ENCODE measurements around the gene SIGLEC12. TPM values are rescaled to one million over a fixed set of nuclear protein-coding genes. Genes with fewer than 3 reads are reported as not detected.
"Not testable (repeated sequence)": the region's sequence is repeated elsewhere in the genome, so short reads cannot be mapped to it uniquely, and the experiment has no call there.

SIGLEC12 gene
- total and polyA plus RNA-seq, 5 donors: 0.05 to 0.36 TPM; not detected in 3

DNA sequence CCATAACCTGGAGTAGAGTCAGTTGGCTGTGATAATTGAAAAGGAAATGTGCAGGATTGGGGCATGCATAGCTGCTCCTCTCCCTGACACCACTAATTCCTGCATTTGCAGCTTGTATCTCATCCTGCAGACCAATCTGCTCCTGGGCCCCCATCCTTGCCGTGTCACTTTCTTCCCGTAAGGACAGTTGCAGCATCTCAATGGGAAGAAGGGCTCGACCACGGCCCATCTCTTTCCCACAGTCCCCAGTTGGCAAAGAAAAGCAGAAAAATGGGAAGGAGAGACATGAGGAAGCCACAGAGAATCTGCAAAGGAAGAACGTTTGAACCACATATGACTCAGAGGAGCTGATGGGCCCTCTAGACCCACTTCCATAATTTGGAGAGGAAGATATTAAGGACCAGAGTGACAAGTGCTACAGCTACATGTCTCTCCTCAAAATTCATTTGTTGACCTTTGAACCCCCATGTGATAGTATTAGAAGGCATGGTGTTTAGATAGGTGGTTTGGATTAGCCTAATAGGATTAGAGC lies 1.8 kb upstream of the SIGLEC12 start:
- H3K27me3 ChIP-seq (ENCODE audit: control insufficient read depth, insufficient read depth): no peaks in the 10 kb centered on the region
- ATAC-seq: no peak
- H3K4me3 ChIP-seq (ENCODE audit: low read length): no peak overlapping the region
- intact Hi-C loops (cut with DNase I): no loop called here
- H3K27ac ChIP-seq (ENCODE audit: low read length): no peak overlapping the region
- no peaks in the 10 kb centered on the region for H3K9me3 ChIP-seq (ENCODE audit: control insufficient read depth, low read length)
- DNase-seq: no peak
- 76% methylated on average over 5 of the region's 5 CpGs for WGBS
- no peaks in the 10 kb centered on the region for H3K4me1 ChIP-seq (ENCODE audit: control insufficient read depth, insufficient read depth, low read length)

DNA sequence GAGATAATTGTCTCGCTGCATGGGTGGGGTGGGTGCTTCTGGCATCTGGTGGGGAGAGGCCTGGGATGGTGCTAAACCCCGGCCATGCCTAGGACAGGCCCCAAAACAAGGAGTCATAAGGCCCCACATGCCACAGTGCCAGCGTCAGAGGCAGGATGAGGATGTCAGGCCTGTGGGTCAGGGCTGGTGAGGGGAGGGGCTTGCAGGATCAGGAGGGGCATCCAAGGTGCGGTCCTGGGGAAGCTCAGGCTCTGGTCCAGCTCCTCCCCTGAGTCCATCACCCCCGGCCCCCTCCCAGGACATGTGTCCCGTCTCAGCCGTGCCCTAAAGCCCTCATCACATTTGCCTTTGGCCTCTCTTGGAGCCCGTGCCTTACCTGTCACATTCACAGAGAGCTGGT lies 669 bp downstream of the SIGLEC12 start:
- peak in 1 of 2 donors; percentile 12 for ATAC-seq
- intact Hi-C loops (cut with DNase I): not testable (repeated sequence)

DNA sequence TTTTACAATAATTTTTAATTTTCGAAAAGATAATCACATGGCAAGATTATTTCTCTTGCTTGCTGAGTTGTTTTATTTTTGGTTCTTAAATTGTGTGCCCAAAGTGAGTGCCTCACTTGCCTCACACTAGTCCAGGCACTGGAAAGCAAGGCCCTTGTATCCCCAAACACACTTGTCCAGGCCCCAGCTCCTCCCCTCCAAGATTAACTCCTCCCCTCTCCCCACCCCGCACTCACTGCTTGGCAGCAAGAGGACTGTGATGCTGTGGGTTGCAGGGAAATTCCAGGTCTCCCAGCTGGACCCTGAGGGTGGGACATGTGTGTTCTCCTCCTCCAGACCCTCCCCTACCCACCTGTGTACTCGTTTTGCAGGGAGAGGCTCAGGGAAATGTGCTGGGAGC lies 3.9 kb downstream of the SIGLEC12 start:
- no peak for DNase-seq
- intact Hi-C loops (cut with DNase I): no loop called here
- ATAC-seq: no peak
- WGBS: 36% methylated on average over 3 of the region's 3 CpGs
- Histone ChIP-seq H3K27me3 (ENCODE audit: control insufficient read depth, insufficient read depth) (no peaks in the 10 kb centered on the region), H3K4me1 (ENCODE audit: control insufficient read depth, insufficient read depth, low read length) (no peaks in the 10 kb centered on the region), H3K9me3 (ENCODE audit: control insufficient read depth, low read length) (no peaks in the 10 kb centered on the region), H3K27ac (ENCODE audit: low read length) (no peak overlapping the region), H3K4me3 (ENCODE audit: low read length) (no peak overlapping the region)

More for the DNA sequence above, 669 bp downstream of the SIGLEC12 start:
- H3K4me3 ChIP-seq (ENCODE audit: low read length); H3K4me1 ChIP-seq (ENCODE audit: control insufficient read depth, insufficient read depth, low read length); H3K27ac ChIP-seq (ENCODE audit: low read length); DNase-seq; H3K9me3 ChIP-seq (ENCODE audit: control insufficient read depth, low read length); H3K27me3 ChIP-seq (ENCODE audit: control insufficient read depth, insufficient read depth): not testable (repeated sequence)
- 64% methylated on average over 8 of the region's 8 CpGs for WGBS

GRCh38 chr19:51493776-51494175 lies 7.8 kb downstream of the SIGLEC12 start:
- Histone ChIP-seq H3K4me3 (ENCODE audit: low read length) (no peak overlapping the region), H3K27ac (ENCODE audit: low read length) (no peak overlapping the region), H3K27me3 (ENCODE audit: control insufficient read depth, insufficient read depth) (no peaks in the 10 kb centered on the region), H3K9me3 (ENCODE audit: control insufficient read depth, low read length) (no peaks in the 10 kb centered on the region), H3K4me1 (ENCODE audit: control insufficient read depth, insufficient read depth, low read length) (no peaks in the 10 kb centered on the region)
- intact Hi-C loops (cut with DNase I): no loop called here
- DNase-seq (no peak), ATAC-seq (no peak)
- 21% methylated on average over 2 of the region's 2 CpGs for WGBS

DNA sequence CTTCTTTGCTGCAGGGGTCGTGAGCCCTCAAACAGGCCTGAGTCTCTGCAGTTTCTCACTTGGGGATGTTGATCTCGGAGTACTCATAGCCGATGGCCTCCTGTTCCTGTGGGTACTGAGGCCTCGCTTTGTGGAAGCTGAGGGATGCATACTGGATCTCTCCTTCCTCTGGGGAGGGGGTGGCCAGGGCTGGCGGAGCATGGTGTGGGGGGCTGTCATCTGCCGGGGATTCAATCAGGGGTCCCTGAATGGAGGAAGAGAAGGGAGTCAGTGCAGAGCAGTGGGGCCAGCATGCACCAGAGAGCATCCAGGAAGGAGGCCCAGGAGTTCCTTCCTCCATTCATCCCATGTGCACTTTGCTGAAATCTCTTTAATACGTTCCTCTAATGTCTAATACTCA lies 10.0 kb downstream of the SIGLEC12 start:
- H3K27me3 ChIP-seq (ENCODE audit: control insufficient read depth, insufficient read depth): no peaks in the 10 kb centered on the region
- intact Hi-C loops (cut with DNase I): no loop called here
- no peak overlapping the region for H3K4me3 ChIP-seq (ENCODE audit: low read length)
- ATAC-seq (no peak), DNase-seq (no peak)
- H3K4me1 ChIP-seq (ENCODE audit: control insufficient read depth, insufficient read depth, low read length): no peaks in the 10 kb centered on the region
- no peaks in the 10 kb centered on the region for H3K9me3 ChIP-seq (ENCODE audit: control insufficient read depth, low read length)
- no peak overlapping the region for H3K27ac ChIP-seq (ENCODE audit: low read length)
- WGBS: 79% methylated on average over 7 of the region's 7 CpGs

- no peak for DNase-seq
- whole genome bisulfite sequencing: 46% methylated on average over 14 of the region's 14 CpGs
- no peak for ATAC-seq
- intact Hi-C loops (cut with DNase I): no loop called here
- Histone ChIP-seq H3K9me3 (ENCODE audit: control insufficient read depth, low read length) (no peaks in the 10 kb centered on the region), H3K4me3 (ENCODE audit: low read length) (no peak overlapping the region), H3K27ac (ENCODE audit: low read length) (no peak overlapping the region), H3K4me1 (ENCODE audit: control insufficient read depth, insufficient read depth, low read length) (no peaks in the 10 kb centered on the region), H3K27me3 (ENCODE audit: control insufficient read depth, insufficient read depth) (no peaks in the 10 kb centered on the region)
Observed at GRCh38 chr19:51490676-51491075, 10.9 kb downstream of the SIGLEC12 start.

- Histone ChIP-seq H3K27ac (ENCODE audit: low read length) (no peak overlapping the region), H3K27me3 (ENCODE audit: control insufficient read depth, insufficient read depth) (no peaks in the 10 kb centered on the region), H3K4me3 (ENCODE audit: low read length) (no peak overlapping the region), H3K4me1 (ENCODE audit: control insufficient read depth, insufficient read depth, low read length) (no peaks in the 10 kb centered on the region), H3K9me3 (ENCODE audit: control insufficient read depth, low read length) (no peaks in the 10 kb centered on the region)
- ATAC-seq (no peak), DNase-seq (no peak)
- 40% methylated on average over 2 of the region's 2 CpGs for WGBS
- intact Hi-C loops (cut with DNase I): no loop called here
Observed at GRCh38 chr19:51489113-51489512, 12.5 kb downstream of the SIGLEC12 start.

DNA sequence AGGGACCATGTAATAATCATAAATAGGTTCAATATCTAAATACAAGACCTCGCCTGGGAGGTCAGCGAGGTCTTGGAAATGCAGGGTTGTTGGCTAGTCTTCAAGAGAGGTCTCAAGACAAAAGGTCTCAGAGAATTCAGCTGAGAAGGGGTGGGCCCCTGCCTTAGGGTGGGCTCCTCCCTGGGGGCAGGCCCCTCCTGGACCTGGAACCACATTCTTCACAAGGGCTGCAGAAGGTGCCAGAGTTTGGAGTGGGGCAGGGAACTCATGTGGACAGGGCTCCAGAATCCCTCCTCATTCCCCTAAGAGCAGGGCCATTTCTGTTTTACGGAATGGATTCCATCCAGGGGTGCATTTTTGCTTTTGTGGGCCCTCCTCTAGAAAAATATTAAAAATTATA lies 13.1 kb downstream of the SIGLEC12 start:
- Histone ChIP-seq H3K27me3 (ENCODE audit: control insufficient read depth, insufficient read depth) (no peaks in the 10 kb centered on the region), H3K4me3 (ENCODE audit: low read length) (no peak overlapping the region), H3K4me1 (ENCODE audit: control insufficient read depth, insufficient read depth, low read length) (no peaks in the 10 kb centered on the region), H3K9me3 (ENCODE audit: control insufficient read depth, low read length) (no peaks in the 10 kb centered on the region), H3K27ac (ENCODE audit: low read length) (no peak overlapping the region)
- ATAC-seq: no peak
- 61% methylated on average over 3 of the region's 3 CpGs for WGBS
- DNase-seq: no peak
- intact Hi-C loops (cut with DNase I): no loop called here

DNA sequence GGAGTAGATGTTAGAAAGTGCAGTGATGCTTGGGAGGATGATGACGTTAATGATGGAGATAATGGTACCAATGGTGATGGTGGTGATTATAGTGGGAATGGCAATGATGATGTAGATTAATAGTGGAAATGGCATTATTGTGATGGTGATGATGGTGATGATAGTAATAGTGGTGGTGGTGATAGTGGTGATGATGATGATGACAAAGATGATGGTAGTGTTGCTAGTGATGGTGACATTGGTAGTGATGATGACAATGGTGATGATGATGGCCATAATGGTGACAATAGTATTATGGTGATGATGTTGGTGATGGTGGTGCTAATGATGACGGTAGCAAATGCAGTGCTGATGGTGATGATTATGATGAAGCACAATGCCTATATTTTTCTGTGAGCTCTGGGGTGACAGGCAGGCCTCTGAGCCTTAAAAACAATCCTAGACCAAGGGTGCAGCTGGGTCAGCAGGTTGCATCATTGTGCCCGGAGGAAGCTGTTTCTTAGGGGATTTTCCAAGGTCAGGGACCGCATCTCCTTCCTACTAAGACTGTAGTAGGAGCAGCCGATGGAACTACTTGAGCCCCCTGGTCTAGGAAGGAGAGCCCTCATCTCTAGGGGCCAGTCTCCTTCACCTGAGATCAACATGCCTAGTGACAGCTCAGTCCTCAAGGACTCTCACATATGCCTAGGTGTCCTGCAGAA lies 15.5 kb downstream of the SIGLEC12 start:
- no peak for ATAC-seq
- Histone ChIP-seq H3K4me1 (ENCODE audit: control insufficient read depth, insufficient read depth, low read length) (no peaks in the 10 kb centered on the region), H3K27me3 (ENCODE audit: control insufficient read depth, insufficient read depth) (no peaks in the 10 kb centered on the region), H3K9me3 (ENCODE audit: control insufficient read depth, low read length) (no peaks in the 10 kb centered on the region), H3K4me3 (ENCODE audit: low read length) (no peak overlapping the region), H3K27ac (ENCODE audit: low read length) (no peak overlapping the region)
- intact Hi-C loops (cut with DNase I): no loop called here
- 80% methylated on average over 5 of the region's 5 CpGs for WGBS
- no peak for DNase-seq

DNA sequence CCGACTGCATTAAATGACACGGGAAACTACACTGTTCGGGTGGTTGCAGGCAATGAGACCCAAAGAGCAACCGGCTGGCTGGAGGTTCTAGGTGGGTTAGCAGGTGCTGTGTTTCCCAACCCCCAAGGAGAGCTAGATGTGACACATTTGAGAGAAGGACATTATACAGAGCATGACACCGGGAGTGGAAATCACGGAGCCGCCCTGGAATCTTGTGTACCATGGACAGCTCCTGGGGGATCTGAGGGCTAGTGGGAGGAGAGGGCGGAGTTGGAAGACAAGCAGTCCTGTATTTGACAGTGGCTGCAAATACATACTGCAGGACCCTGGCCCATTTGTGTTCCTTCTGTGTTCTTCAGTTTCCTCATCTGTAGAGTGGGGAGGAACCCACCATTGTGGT lies 21.0 kb downstream of the SIGLEC12 start:
- no peaks in the 10 kb centered on the region for H3K4me1 ChIP-seq (ENCODE audit: control insufficient read depth, insufficient read depth, low read length)
- intact Hi-C loops (cut with DNase I): no loop called here
- no peak for DNase-seq
- no peaks in the 10 kb centered on the region for H3K9me3 ChIP-seq (ENCODE audit: control insufficient read depth, low read length)
- H3K27ac ChIP-seq (ENCODE audit: low read length): no peak overlapping the region
- no peak for ATAC-seq
- H3K4me3 ChIP-seq (ENCODE audit: low read length): no peak overlapping the region
- WGBS: 34% methylated on average over 8 of the region's 8 CpGs
- H3K27me3 ChIP-seq (ENCODE audit: control insufficient read depth, insufficient read depth): no peaks in the 10 kb centered on the region

DNA sequence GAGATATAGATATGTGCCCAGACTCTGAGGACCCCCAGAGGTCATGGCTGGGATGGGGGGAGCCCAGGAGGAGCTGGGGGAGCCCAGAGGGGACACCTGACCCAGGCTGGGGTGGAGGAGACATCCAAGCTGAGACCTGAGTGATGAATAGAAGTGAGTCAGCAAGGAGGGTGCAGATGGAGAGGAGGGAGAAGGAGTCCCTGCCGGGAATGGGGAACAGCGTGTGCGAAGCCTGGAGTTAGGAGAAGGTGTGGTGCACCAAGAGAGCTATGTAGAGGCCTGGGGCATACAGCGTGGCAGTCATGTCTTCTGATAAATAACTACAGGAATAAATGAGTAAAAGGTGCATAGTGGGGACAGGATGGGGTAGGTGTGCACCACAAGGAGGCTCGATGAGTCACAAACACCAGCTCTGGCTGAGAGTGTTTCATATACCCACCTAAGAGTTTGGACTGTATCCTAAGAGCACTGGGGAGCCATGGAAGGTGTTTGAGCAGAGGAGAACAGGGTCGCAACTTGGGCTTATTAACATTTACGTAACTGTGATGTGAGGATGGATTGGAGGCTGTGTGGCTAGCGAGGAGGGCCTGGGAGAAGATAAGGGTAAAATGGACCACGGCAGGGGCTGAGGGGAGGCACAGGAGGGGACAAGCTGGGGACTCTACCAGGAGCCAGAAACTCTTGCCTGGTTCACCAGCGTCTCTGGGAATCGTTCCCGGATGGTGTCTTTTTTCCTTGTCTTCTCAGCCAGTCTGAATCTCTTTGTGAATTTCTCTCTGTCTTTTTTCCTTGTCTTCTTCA lies 21.9 kb downstream of the SIGLEC12 start:
- intact Hi-C loops (cut with DNase I): loop anchor here in 1 of 4 donors (10.0 kb wide), 1 partner anchor 335 kb away; no protein-coding TSS in a partner anchor
- ATAC-seq (peak in 1 of 2 donors; percentile 24), DNase-seq (no peak)
- H3K4me1 ChIP-seq (ENCODE audit: control insufficient read depth, insufficient read depth, low read length): no peaks in the 10 kb centered on the region
- H3K27ac ChIP-seq (ENCODE audit: low read length): no peak overlapping the region
- 81% methylated on average over 12 of the region's 12 CpGs for WGBS
- no peaks in the 10 kb centered on the region for H3K9me3 ChIP-seq (ENCODE audit: control insufficient read depth, low read length)
- H3K27me3 ChIP-seq (ENCODE audit: control insufficient read depth, insufficient read depth): no peaks in the 10 kb centered on the region
- H3K4me3 ChIP-seq (ENCODE audit: low read length): no peak overlapping the region
